OCI-LY1 (cell line): ENCODE data around the gene TMEM256.
"Not testable (repeated sequence)": the region's sequence is repeated elsewhere in the genome, so short reads cannot be mapped to it uniquely, and the experiment has no call there.

Source experiments
- H2AFZ ChIP-seq: fragments of 200-600 bp; sonication (generic), shearing (Covaris generic); 2 replicates; pipeline ENCODE4 v1.6.0; 2014; ENCODE audit warnings: antibody characterized with exemption, mild to moderate bottlenecking, low read length
- H3F3A ChIP-seq: fragments of 200-600 bp; sonication (generic), shearing (Covaris generic); 2 replicates; pipeline ENCODE4 v1.6.0; 2014; ENCODE audit warnings: mild to moderate bottlenecking, antibody characterized with exemption, low read length, moderate library complexity; ENCODE audit not compliant: insufficient read depth
- H3K27ac ChIP-seq: fragments of 200-600 bp; sonication (generic); 2 replicates; pipeline ENCODE4 v1.5.1; 2014; ENCODE audit warnings: low read length, mixed run types, mild to moderate bottlenecking, low read depth; ENCODE audit not compliant: poor library complexity, severe bottlenecking
- H3K27me3 ChIP-seq: fragments of 200-600 bp; sonication (generic); 2 replicates; pipeline ENCODE4 v1.6.0; 2014; ENCODE audit warnings: antibody characterized with exemption, mild to moderate bottlenecking, low read length, moderate library complexity; ENCODE audit not compliant: insufficient read depth
- H3K36me3 ChIP-seq: fragments of 200-600 bp; sonication (generic); 2 replicates; pipeline ENCODE4 v1.6.1; 2014; ENCODE audit warnings: mild to moderate bottlenecking, antibody characterized with exemption, low read length, moderate library complexity, mixed read lengths; ENCODE audit not compliant: insufficient read depth
- H3K4me1 ChIP-seq: fragments of 200-600 bp; sonication (generic); 2 replicates; pipeline ENCODE4 v1.5.1; 2014; ENCODE audit warnings: mild to moderate bottlenecking, low read length, moderate library complexity; ENCODE audit not compliant: insufficient read depth, severe bottlenecking
- H3K4me2 ChIP-seq: fragments of 200-600 bp; sonication (generic), shearing (Covaris generic); 2 replicates; pipeline ENCODE4 v1.6.1; 2014; ENCODE audit warnings: low read length
- H3K4me3 ChIP-seq: fragments of 200-600 bp; sonication (generic); 2 replicates; pipeline ENCODE4 v1.5.1; 2014; ENCODE audit warnings: low read length, low read depth, mild to moderate bottlenecking, mixed read lengths; ENCODE audit not compliant: poor library complexity, severe bottlenecking
- H3K79me2 ChIP-seq: fragments of 200-600 bp; shearing (Covaris generic); 2 replicates; pipeline ENCODE4 v1.6.1; 2016; ENCODE audit warnings: mixed run types, low read length, mixed read lengths; ENCODE audit not compliant: insufficient read depth
- H3K9ac ChIP-seq: fragments of 200-600 bp; sonication (generic), shearing (Covaris generic); 2 replicates; pipeline ENCODE4 v1.6.1; 2014; ENCODE audit warnings: mild to moderate bottlenecking, low read length, mixed read lengths
- H3K9me2 ChIP-seq: fragments of 200-600 bp; sonication (generic), shearing (Covaris generic); 2 replicates; pipeline ENCODE4 v1.6.1; 2014; ENCODE audit warnings: low read depth, mild to moderate bottlenecking, low read length, mixed read lengths
- H3K9me3 ChIP-seq: fragments of 200-600 bp; shearing (Covaris generic); 2 replicates; pipeline ENCODE4 v1.6.1; 2014; ENCODE audit warnings: low read length, mixed read lengths
- H4K20me1 ChIP-seq: fragments of 200-600 bp; sonication (generic), shearing (Covaris generic); 2 replicates; pipeline ENCODE4 v1.6.0; 2016; ENCODE audit warnings: mild to moderate bottlenecking, low read length; ENCODE audit not compliant: insufficient read depth
- CTCF ChIP-seq: fragments of 200-600 bp; sonication (generic), shearing (Covaris generic); IDR thresholded peaks from 2 replicates; pipeline ENCODE4 v1.5.1; 2017; ENCODE audit warnings: mild to moderate bottlenecking, antibody characterized with exemption, low read length, moderate library complexity, mixed read lengths
- EZH2 ChIP-seq: fragments of 200-600 bp; sonication (generic), shearing (Covaris generic); IDR thresholded peaks from 2 replicates; pipeline ENCODE4 v1.8.0; 2017; ENCODE audit warnings: borderline replicate concordance, mixed run types, mild to moderate bottlenecking, antibody characterized with exemption, low read length, moderate library complexity, mixed read lengths

Gene TMEM256

GRCh38 chr17:7367083-7367482 is 36.8 kb downstream of the TMEM256 start:
- Histone ChIP-seq H3K4me1 (no peaks in the 10 kb centered on the region), H3F3A (no peaks in the 10 kb centered on the region), H3K36me3 (no peaks in the 10 kb centered on the region), H4K20me1 (no peaks in the 10 kb centered on the region), H3K9me2 (no peaks in the 10 kb centered on the region), H3K4me2 (no peak overlapping the region), H3K27ac (no peak overlapping the region), H3K27me3 (0 out of 2 replicates have a peak, but pooled peaks cover 5% of the 10 kb centered on the region), H2AFZ (no peak overlapping the region), H3K9me3 (no peaks in the 10 kb centered on the region), H3K4me3 (no peak overlapping the region), H3K79me2 (no peaks in the 10 kb centered on the region), H3K9ac (no peak overlapping the region)
- TF ChIP-seq EZH2 (no peak), CTCF (no peak)

DNA sequence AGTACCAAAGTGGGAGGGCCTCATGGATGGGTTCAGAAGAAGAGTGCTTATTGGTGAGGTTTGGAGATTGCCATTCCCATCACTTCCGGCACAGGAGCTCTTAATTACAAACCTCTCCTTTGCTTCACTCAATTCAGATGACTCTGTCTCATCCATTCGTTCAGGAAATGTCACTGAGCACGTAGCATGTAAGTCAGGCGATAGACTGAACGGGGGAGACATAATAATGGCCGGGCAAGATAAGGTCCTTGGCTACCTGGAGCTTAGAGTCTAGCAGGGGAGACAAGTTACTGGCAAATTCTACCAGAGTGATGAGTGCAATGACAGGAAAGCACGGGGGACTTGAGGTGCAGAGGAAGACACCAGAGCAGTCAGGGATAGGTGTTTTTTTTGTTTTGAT is 37.9 kb downstream of the TMEM256 start:
- H2AFZ ChIP-seq, H3K9me3 ChIP-seq, H3K27me3 ChIP-seq, H3K36me3 ChIP-seq, H3K4me2 ChIP-seq, H4K20me1 ChIP-seq, H3K9me2 ChIP-seq, H3F3A ChIP-seq, H3K79me2 ChIP-seq, H3K9ac ChIP-seq, H3K4me3 ChIP-seq, H3K27ac ChIP-seq, H3K4me1 ChIP-seq: not testable (repeated sequence)

DNA sequence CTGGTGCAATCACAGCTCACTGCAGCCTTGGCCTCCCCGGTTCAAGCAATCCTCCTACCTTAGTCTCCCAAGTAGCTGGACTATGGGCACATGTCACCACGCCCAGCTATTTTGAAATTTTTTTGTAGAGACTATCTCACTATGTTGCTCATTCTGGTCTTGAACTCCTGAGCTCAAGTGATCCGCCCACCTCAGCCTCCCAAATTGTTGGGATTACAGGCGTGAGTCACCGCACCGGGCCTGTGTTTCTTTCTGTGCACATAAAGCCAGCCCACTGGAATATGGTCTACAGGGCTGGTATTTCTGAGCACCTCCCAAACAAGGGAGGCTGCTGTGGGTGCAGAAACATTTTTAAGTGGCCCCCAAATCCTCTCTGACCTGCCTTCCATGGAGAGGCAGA is 40.6 kb downstream of the TMEM256 start:
- Histone ChIP-seq H2AFZ (no peak overlapping the region), H3K9me2 (no peaks in the 10 kb centered on the region), H3K4me3 (no peak overlapping the region), H3K4me2 (no peak overlapping the region), H3K9me3 (no peaks in the 10 kb centered on the region), H3K4me1 (no peaks in the 10 kb centered on the region), H3K9ac (no peak overlapping the region), H3K36me3 (no peaks in the 10 kb centered on the region), H4K20me1 (no peaks in the 10 kb centered on the region), H3K27ac (no peak overlapping the region), H3F3A (no peaks in the 10 kb centered on the region), H3K27me3 (peaks cover 10% of the 10 kb centered on the region; the same call in 1 of the 2 replicates), H3K79me2 (no peaks in the 10 kb centered on the region)
- TF ChIP-seq EZH2 (no peak), CTCF (no peak)

DNA sequence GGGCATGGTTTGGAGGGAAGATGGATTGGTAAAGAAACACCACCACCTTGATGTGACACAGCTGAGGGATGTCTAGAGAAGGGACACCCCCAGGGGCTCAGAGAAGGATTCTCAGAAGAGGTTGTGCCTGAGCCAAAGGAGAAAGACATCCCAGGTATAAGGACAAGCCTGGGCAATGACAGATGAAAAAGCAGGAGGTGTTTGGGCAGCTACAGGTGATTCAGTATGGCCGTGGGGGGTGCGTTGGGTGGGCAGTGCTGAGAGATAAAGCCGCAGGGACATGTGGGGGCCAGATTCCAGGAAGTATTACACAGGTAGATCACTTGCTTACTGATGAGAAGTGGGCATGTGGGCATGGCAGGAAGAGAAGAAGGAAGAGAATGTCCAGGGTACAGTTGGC is 42.0 kb downstream of the TMEM256 start:
- no peak overlapping the region for H3K4me3 ChIP-seq
- H3F3A ChIP-seq: no peaks in the 10 kb centered on the region
- no peak overlapping the region for H3K9ac ChIP-seq

More for the DNA sequence above, 42.0 kb downstream of the TMEM256 start:
- Histone ChIP-seq H3K79me2 (no peaks in the 10 kb centered on the region), H3K9me2 (no peaks in the 10 kb centered on the region), H3K9me3 (no peaks in the 10 kb centered on the region), H4K20me1 (no peaks in the 10 kb centered on the region), H3K36me3 (no peaks in the 10 kb centered on the region), H2AFZ (no peak overlapping the region), H3K4me1 (no peaks in the 10 kb centered on the region), H3K27me3 (peaks cover 10% of the 10 kb centered on the region; the same call in 1 of the 2 replicates), H3K4me2 (no peak overlapping the region), H3K27ac (no peak overlapping the region)
- no peak for TF ChIP-seq EZH2
- TF ChIP-seq CTCF: no peak
